Left lung (tissue), 10 donors: ENCODE results near the gene MRPL40. TPM values are rescaled to one million over a fixed set of nuclear protein-coding genes. Genes with fewer than 3 reads are reported as not detected.

ENCODE experiments used
- ATAC-seq: fragments of 200-7000 bp; cut with Tn5 transposase; one replicate; pipeline ENCODE4 v1.9.1; 2020; ENCODE audit warnings: moderate library complexity
- DNase-seq, 4 donors: peaks; one replicate each; pipeline ENCODE4 v3.0.0-alpha.2; 2013 to 2020
- H3K27ac ChIP-seq, 2 donors: fragments of 200-600 bp; sonication (generic) in 1 of 2; one replicate each; pipeline versions ENCODE4 v1.5.0 to v1.8.0; 2020 to 2021
- H3K27me3 ChIP-seq, 2 donors: fragments of 200-600 bp; sonication (generic) in 1 of 2; one replicate each; pipeline versions ENCODE4 v1.5.0 to v1.8.0; 2020 to 2021
- H3K36me3 ChIP-seq, 2 donors: fragments of 200-600 bp; sonication (generic) in 1 of 2; one replicate each; pipeline versions ENCODE4 v1.5.0 to v1.8.0; 2020 to 2021
- H3K4me1 ChIP-seq, 2 donors: fragments of 200-600 bp; one replicate each; pipeline ENCODE4 v1.8.0; 2021
- H3K4me3 ChIP-seq, 2 donors: fragments of 200-600 bp; sonication (generic) in 1 of 2; one replicate each; pipeline versions ENCODE4 v1.5.0 to v1.8.0; 2020 to 2021; ENCODE audit warnings: mild to moderate bottlenecking in 1 of 2
- H3K9me3 ChIP-seq, 2 donors: fragments of 200-600 bp; sonication (generic) in 1 of 2; one replicate each; pipeline versions ENCODE4 v1.5.0 to v1.8.0; 2020 to 2021
- CTCF ChIP-seq, 2 donors: fragments of 200-600 bp; sonication (generic) in 1 of 2; IDR thresholded peaks; one replicate each; pipeline versions ENCODE4 v1.5.0 to v1.8.0; 2021; ENCODE audit warnings: antibody characterized with exemption in 2 of 2
- intact Hi-C, 2 donors: fragments of 100-400 bp; cut with DNase I; formaldehyde crosslinking; loops; one replicate each; pipeline versions ENCODE4 v1.11.2 to v1.14.2; 2022
- polyA plus RNA-seq, 6 donors: library from polyadenylated mRNA; unstranded; fragments of 120-200 nt; gene quantifications; one replicate each; pipeline ENCODE4 v1.2.1, GENCODE V29; 2013; ENCODE audit not compliant: insufficient read length in 6 of 6
- total RNA-seq, 2 donors: library from RNA; stranded (reverse); fragmentation: NEBNext Ultra II Directional; extraction: Animal tissue kit (Norgen Biotek cat#: 25700); gene quantifications; one replicate each; pipeline ENCODE4 v1.2.1, GENCODE V29; 2021
- donor health status: DM: no; HTN: yes; CAD: no.
- donor health status: DM: no; HTN: no; CAD: no.

Gene MRPL40
- total and polyA plus RNA-seq, 8 donors: 21.9 to 42.6 (median 38.5) TPM

GRCh38 chr22:19461506-19461905 lies 29.2 kb downstream of the MRPL40 start:
- Histone ChIP-seq H3K4me1 (no peaks in the 10 kb centered on the region), H3K27me3 (no peaks in the 10 kb centered on the region), H3K4me3 (no peak overlapping the region), H3K9me3 (no peaks in the 10 kb centered on the region), H3K27ac (no peak overlapping the region), H3K36me3 (peaks cover 0 to 98% of the 10 kb centered on the region in 2 donors)
- DNase-seq (no peak), ATAC-seq (no peak)
- intact Hi-C loops: no loop called here
- no peak for TF ChIP-seq CTCF (IDR thresholded peaks at IDR 0.05)

- Histone ChIP-seq H3K36me3 (peaks cover 0 to 98% of the 10 kb centered on the region in 2 donors), H3K9me3 (no peaks in the 10 kb centered on the region), H3K27ac (no peak overlapping the region), H3K4me1 (no peaks in the 10 kb centered on the region), H3K4me3 (no peak overlapping the region), H3K27me3 (no peaks in the 10 kb centered on the region)
- DNase-seq (no peak), ATAC-seq (no peak)
- no peak for TF ChIP-seq CTCF (IDR thresholded peaks at IDR 0.05)
- intact Hi-C loops: no loop called here
Observed at GRCh38 chr22:19463008-19463407, 30.7 kb downstream of the MRPL40 start.

GRCh38 chr22:19463491-19464469 lies 31.4 kb downstream of the MRPL40 start:
- Histone ChIP-seq H3K27ac (no peak overlapping the region), H3K4me1 (no peaks in the 10 kb centered on the region), H3K27me3 (no peaks in the 10 kb centered on the region), H3K4me3 (no peak overlapping the region), H3K36me3 (peaks cover 0 to 98% of the 10 kb centered on the region in 2 donors), H3K9me3 (no peaks in the 10 kb centered on the region)
- DNase-seq (no peak), ATAC-seq (no peak)
- no peak for TF ChIP-seq CTCF (IDR thresholded peaks at IDR 0.05)
- intact Hi-C loops: no loop called here

- H3K9me3 ChIP-seq: no peaks in the 10 kb centered on the region
- H3K36me3 ChIP-seq: peaks cover 0 to 99% of the 10 kb centered on the region in 2 donors
- TF ChIP-seq CTCF (IDR thresholded peaks at IDR 0.05): no peak
- ATAC-seq (no peak), DNase-seq (no peak)
- intact Hi-C loops: no loop called here
- no peaks in the 10 kb centered on the region for H3K4me1 ChIP-seq
- H3K27me3 ChIP-seq: no peaks in the 10 kb centered on the region
- no peak overlapping the region for H3K27ac ChIP-seq
- H3K4me3 ChIP-seq: no peak overlapping the region
Observed at GRCh38 chr22:19464546-19464945, 32.2 kb downstream of the MRPL40 start.

GRCh38 chr22:19464975-19465374 lies 32.6 kb downstream of the MRPL40 start:
- Histone ChIP-seq H3K9me3 (no peaks in the 10 kb centered on the region), H3K36me3 (peaks cover 0 to 99% of the 10 kb centered on the region in 2 donors), H3K4me3 (no peak overlapping the region), H3K4me1 (no peaks in the 10 kb centered on the region), H3K27me3 (no peaks in the 10 kb centered on the region), H3K27ac (no peak overlapping the region)
- intact Hi-C loops: no loop called here
- no peak for DNase-seq
- no peak for ATAC-seq
- no peak for TF ChIP-seq CTCF (IDR thresholded peaks at IDR 0.05)
